Measurements from ENCODE around the gene PRSS27.
"Not testable (repeated sequence)": the region's sequence is repeated elsewhere in the genome, so short reads cannot be mapped to it uniquely, and the experiment has no call there.

Gene PRSS27

GRCh38 chr16:2682209-2683021 lies 37.6 kb downstream of the PRSS27 start, which contains the start of gene KCTD5:
KCTD5 (plus strand) TSS chr16:2682523; CDS start chr16:2682549, 26 bp downstream.
- DNase-seq (ENCODE audit: low spot score) = peak; percentile 98
- in situ Hi-C loops (cut with MboI; ENCODE audit: low sequenced_read_pairs, unreplicated experiment) = no loop called here
- TF ChIP-seq, protein P1, sequence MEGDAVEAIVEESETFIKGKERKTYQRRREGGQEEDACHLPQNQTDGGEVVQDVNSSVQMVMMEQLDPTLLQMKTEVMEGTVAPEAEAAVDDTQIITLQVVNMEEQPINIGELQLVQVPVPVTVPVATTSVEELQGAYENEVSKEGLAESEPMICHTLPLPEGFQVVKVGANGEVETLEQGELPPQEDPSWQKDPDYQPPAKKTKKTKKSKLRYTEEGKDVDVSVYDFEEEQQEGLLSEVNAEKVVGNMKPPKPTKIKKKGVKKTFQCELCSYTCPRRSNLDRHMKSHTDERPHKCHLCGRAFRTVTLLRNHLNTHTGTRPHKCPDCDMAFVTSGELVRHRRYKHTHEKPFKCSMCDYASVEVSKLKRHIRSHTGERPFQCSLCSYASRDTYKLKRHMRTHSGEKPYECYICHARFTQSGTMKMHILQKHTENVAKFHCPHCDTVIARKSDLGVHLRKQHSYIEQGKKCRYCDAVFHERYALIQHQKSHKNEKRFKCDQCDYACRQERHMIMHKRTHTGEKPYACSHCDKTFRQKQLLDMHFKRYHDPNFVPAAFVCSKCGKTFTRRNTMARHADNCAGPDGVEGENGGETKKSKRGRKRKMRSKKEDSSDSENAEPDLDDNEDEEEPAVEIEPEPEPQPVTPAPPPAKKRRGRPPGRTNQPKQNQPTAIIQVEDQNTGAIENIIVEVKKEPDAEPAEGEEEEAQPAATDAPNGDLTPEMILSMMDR (IDR thresholded peaks at IDR 0.05; ENCODE audit: borderline replicate concordance, control extremely low read depth, extremely low read depth, insufficient read depth, missing control alignments) = no peak

DNA sequence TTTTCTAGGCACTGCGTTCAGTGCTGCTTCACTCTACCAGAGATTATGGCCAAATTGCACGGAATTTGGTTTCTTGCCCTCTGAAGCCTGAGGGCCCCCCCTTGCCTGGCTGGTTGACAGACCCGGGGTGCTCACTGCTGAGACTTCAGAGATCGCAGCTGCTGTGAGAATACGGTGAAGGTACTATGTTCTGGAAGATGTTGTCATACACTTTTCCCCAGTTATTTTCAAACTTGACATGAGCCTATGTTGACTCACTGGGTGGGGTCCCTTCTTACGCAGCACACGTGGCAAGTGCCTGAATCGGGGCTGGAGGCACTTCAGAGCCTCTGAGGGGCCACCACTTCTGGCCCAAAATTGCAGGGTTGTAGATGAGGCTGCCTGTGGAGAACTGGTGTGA lies 39.7 kb downstream of the PRSS27 start:
- in situ Hi-C loops (cut with MboI; ENCODE audit: low sequenced_read_pairs, unreplicated experiment); DNase-seq (ENCODE audit: low spot score): not testable (repeated sequence)

DNA sequence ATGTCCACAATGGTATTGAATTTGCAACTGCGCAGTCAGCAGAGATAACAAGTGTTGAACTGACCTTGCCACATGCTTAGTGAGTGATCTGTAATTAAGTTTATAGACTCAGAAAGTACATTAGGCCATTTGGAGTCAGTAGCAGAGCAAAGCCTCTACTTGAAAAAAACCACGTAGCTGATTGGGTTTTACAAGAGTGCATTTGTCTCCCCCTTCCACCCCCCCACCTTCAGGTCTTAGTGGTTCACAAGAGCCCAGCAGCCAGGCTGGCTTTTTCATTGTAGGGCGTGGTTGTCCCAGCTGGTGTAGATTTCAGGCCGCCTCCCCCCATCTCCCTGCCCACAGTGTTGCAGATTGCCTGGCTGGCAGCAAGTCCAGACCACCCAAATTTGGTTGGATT lies 40.1 kb downstream of the PRSS27 start:
- DNase-seq (ENCODE audit: low spot score); in situ Hi-C loops (cut with MboI; ENCODE audit: low sequenced_read_pairs, unreplicated experiment): not testable (repeated sequence)

DNA sequence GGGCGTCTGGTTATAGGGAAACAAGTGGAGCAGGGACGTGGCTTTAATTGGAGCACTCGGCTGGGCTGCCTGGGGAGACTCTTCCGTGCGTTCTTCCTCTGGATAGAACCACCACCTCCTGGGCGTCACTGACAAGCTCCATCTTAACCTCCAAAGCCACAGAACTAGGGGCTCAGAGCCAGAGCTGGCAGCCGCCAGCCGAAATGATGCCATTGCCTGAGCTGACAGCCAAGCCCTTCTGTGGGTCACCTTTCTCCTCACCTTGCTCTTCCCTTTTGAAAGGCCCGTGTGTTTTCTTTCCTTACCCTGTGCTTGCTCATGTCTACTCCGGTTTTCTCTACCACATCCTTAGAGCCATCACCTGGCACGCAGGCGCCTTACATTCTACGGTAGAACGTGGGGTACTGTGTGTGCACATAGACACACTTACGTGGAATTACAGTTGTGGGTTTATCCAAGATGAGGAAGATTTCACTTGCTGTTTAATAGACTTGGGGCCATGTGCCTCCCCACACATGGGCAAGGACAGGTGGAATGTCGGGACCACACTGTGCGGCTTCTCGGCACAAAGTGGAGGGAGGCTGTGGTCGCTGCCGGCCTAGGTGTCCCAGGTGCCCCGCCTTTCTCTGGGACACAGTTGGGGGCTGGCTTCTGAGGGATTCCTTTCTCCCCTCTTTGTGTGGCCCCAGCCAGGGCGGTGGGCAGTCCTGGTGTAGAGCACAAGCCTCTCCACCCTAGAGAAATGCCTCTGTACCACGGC lies 41.6 kb downstream of the PRSS27 start:
- DNase-seq (ENCODE audit: low spot score) = not testable (repeated sequence)

DNA sequence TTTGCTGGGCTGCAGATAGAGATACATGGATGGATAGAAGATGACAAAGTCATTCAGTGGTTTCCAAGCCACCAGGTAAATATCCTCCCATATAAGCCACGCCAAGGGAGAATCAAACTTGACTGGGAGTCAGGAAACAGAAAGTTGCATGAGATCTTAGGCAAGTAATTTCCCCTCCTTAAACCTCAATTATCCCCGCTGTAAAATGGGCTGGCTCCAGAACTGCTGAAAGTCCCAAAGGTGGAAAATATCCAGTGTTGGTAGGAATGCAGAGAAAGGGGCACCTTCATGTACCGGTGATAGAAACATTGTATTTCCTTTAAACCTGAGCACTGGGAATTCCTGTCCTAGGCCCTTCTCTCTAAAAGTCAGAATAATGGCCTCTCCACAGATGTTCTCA lies 43.1 kb downstream of the PRSS27 start:
- DNase-seq (ENCODE audit: low spot score); in situ Hi-C loops (cut with MboI; ENCODE audit: low sequenced_read_pairs, unreplicated experiment): not testable (repeated sequence)

More for the DNA sequence above, 41.6 kb downstream of the PRSS27 start:
- in situ Hi-C loops (cut with MboI; ENCODE audit: low sequenced_read_pairs, unreplicated experiment) = not testable (repeated sequence)

DNA sequence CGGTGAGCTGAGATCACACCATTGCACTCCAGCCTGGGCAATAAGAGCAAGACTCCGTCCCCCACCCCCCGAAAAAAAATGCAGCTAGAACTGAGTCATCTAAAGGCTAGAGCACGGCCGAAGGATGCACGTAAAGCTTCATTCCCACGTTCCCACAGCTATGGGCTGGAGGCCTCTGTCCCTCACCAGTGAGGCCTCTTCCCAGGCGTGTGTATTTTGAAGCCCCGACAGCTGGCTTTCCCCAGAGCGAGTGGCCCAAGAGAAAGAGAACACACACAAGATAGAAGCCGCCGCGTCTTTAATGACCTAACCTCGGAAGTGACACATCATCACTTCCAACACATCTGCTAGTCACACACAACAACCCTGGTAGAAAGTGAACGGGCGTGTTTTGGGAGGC lies 44.3 kb downstream of the PRSS27 start:
- in situ Hi-C loops (cut with MboI; ENCODE audit: low sequenced_read_pairs, unreplicated experiment) = no loop called here
- TF ChIP-seq, protein P1 (IDR thresholded peaks at IDR 0.05; ENCODE audit: borderline replicate concordance, control extremely low read depth, extremely low read depth, insufficient read depth, missing control alignments) = no peak
- DNase-seq (ENCODE audit: low spot score) = no peak

DNA sequence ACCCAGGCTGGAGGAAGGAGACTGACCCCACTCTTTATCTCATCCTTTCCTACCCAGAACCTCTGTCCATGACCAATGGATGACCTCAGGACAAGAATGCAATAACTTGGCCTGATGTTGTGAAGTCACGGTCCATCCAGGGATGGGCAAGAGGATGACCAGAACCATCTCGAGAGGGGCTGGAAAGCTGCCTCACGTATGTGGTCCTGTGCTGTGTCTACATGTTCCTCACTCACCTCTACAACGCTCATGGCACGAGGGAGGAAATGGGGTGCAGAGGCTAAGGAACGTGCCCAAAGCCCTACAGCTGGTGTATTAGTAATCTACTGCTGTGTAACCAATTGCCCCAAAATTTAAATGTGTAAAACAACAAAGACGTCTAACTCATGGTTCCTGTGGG lies 45.0 kb downstream of the PRSS27 start:
- in situ Hi-C loops (cut with MboI; ENCODE audit: low sequenced_read_pairs, unreplicated experiment) = no loop called here
- TF ChIP-seq, protein P1 (IDR thresholded peaks at IDR 0.05; ENCODE audit: borderline replicate concordance, control extremely low read depth, extremely low read depth, insufficient read depth, missing control alignments) = no peak
- DNase-seq (ENCODE audit: low spot score) = no peak

DNA sequence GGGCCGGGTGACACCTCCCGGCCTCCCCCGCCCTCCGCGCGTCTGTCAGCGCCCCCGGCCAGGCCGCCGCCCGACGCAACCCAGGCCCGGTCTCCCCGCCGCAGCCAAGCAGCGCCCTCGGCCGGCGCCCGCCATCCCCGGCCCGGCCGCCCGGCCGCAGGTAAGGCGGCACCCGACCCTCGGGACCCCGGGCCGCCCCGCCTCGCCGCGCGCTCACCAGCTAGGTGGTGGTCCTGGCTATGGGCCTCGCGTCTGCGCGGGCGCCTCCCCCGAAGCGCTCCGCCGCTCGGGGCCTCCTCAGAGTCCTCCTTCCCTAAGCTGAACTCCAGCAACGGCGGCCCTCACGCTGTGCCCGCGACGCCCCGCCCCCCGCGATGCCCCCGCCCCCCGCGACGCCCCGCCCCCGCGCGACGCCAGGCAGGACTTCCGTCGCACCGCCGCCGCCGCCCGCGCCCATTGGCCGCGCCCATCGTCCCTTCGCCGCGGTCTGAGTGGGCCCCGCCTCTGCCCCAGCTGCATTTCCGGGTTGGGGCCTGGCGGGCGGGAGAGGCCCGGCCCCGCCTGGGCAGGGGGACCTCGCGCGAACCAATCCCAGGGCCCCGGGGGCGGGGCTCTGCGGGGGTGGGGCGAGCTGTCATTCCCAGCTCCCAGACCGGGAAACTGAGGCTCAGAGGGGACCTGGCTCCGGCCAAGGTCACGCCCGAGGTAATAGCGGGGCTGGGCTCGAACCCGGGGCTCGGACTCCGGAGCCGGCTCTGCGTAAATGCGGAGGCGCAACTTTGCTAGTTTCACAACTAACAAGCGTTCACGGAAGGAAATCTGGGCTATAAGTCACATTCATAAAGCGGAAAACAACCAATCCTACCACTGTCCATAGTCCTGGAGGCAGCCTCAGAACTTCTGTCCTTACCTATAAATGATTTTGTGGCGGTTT lies 46.7 kb downstream of the PRSS27 start:
- TF ChIP-seq, protein P1 (IDR thresholded peaks at IDR 0.05; ENCODE audit: borderline replicate concordance, control extremely low read depth, extremely low read depth, insufficient read depth, missing control alignments) = no peak
- peak; percentile 96 for DNase-seq (ENCODE audit: low spot score)
- in situ Hi-C loops (cut with MboI; ENCODE audit: low sequenced_read_pairs, unreplicated experiment) = no loop called here
